Liver (tissue), 9 donors: ENCODE results near the gene EML4. TPM values are rescaled to one million over a fixed set of nuclear protein-coding genes. Genes with fewer than 3 reads are reported as not detected.

ENCODE experiments used
- DNase-seq: peaks from one replicate; pipeline ENCODE4 v3.0.0-alpha.2; 2017; ENCODE audit warnings: low spot score
- H3K27ac ChIP-seq, 2 donors: one replicate each; pipeline ENCODE4 v1.7.0; 2013; ENCODE audit warnings: inconsistent platforms in 2 of 2, low read length in 2 of 2, control low read depth in 1 of 2, low read depth in 1 of 2, mild to moderate bottlenecking in 1 of 2
- H3K27me3 ChIP-seq, 4 donors: one replicate each; pipeline versions ENCODE4 v1.6.1 to v1.7.0; 2013; ENCODE audit warnings: low read length in 3 of 4, inconsistent platforms in 1 of 4, mild to moderate bottlenecking in 1 of 4, moderate library complexity in 1 of 4; ENCODE audit not compliant: control insufficient read depth in 4 of 4, insufficient read depth in 4 of 4
- H3K36me3 ChIP-seq, 4 donors: one replicate each; pipeline versions ENCODE4 v1.6.1 to v1.7.0; 2013; ENCODE audit warnings: low read length in 3 of 4, mild to moderate bottlenecking in 3 of 4, low read depth in 1 of 4, moderate library complexity in 1 of 4; ENCODE audit not compliant: control insufficient read depth in 4 of 4, insufficient read depth in 3 of 4
- H3K4me1 ChIP-seq, 4 donors: one replicate each; pipeline versions ENCODE4 v1.6.1 to v1.7.0; 2013; ENCODE audit warnings: low read length in 3 of 4, mild to moderate bottlenecking in 3 of 4, moderate library complexity in 1 of 4; ENCODE audit not compliant: control insufficient read depth in 4 of 4, insufficient read depth in 4 of 4
- H3K4me3 ChIP-seq, 3 donors: one replicate each; pipeline versions ENCODE4 v1.6.1 to v1.7.0; 2013; ENCODE audit warnings: low read length in 3 of 3, control low read depth in 1 of 3, low read depth in 1 of 3, mild to moderate bottlenecking in 1 of 3
- H3K9ac ChIP-seq, 2 donors: one replicate each; pipeline ENCODE4 v1.7.0; 2013; ENCODE audit warnings: low read length in 2 of 2, mild to moderate bottlenecking in 2 of 2, moderate library complexity in 2 of 2, control low read depth in 1 of 2, low read depth in 1 of 2
- H3K9me3 ChIP-seq, 4 donors: one replicate each; pipeline versions ENCODE4 v1.6.1 to v1.7.0; 2013; ENCODE audit warnings: low read length in 3 of 4; ENCODE audit not compliant: control insufficient read depth in 4 of 4
- CTCF ChIP-seq: fragments of 150-350 bp; IDR thresholded peaks from 2 replicates; pipeline ENCODE4 v1.5.1; 2017; ENCODE audit warnings: improper control_type of control experiment, low read depth, low read length; ENCODE audit not compliant: missing input control
- EGR1 ChIP-seq, 2 donors: IDR thresholded peaks; 2 replicates each; pipeline ENCODE4 v1.6.1; 2016 to 2018; ENCODE audit warnings: antibody characterized with exemption in 2 of 2, low read depth in 2 of 2
- FOXA1 ChIP-seq: IDR thresholded peaks from 2 replicates; pipeline ENCODE4 v1.6.1; 2016; ENCODE audit warnings: antibody characterized with exemption
- GABPA ChIP-seq, 2 donors: IDR thresholded peaks in 1 of 2; conservative IDR thresholded peaks in 1 of 2; 2 replicates each; pipeline ENCODE4 v1.6.1; 2016; ENCODE audit warnings: antibody characterized with exemption in 2 of 2, mild to moderate bottlenecking in 1 of 2, moderate library complexity in 1 of 2
- HNF4A ChIP-seq, 2 donors: conservative IDR thresholded peaks; 2 replicates each; pipeline ENCODE4 v1.6.1; 2016; ENCODE audit warnings: antibody characterized with exemption in 2 of 2, mild to moderate bottlenecking in 2 of 2
- HNF4G ChIP-seq: IDR thresholded peaks from 2 replicates; pipeline ENCODE4 v1.6.1; 2016; ENCODE audit warnings: antibody characterized with exemption
- JUND ChIP-seq, 2 donors: IDR thresholded peaks; 2 replicates each; pipeline ENCODE4 v1.6.1; 2016; ENCODE audit warnings: antibody characterized with exemption in 2 of 2
- MAX ChIP-seq: IDR thresholded peaks from 2 replicates; pipeline ENCODE4 v1.6.1; 2016; ENCODE audit warnings: antibody characterized with exemption
- NR2F2 ChIP-seq: IDR thresholded peaks from 2 replicates; pipeline ENCODE4 v1.6.1; 2016; ENCODE audit warnings: antibody characterized with exemption
- RXRA ChIP-seq, 2 donors: IDR thresholded peaks; 2 replicates each; pipeline ENCODE4 v1.6.1; 2017 to 2018; ENCODE audit warnings: antibody characterized with exemption in 2 of 2, mild to moderate bottlenecking in 1 of 2
- TAF1 ChIP-seq: conservative IDR thresholded peaks from 2 replicates; pipeline ENCODE4 v1.6.1; 2016; ENCODE audit warnings: antibody characterized with exemption, mild to moderate bottlenecking
- YY1 ChIP-seq: IDR thresholded peaks from 2 replicates; pipeline ENCODE4 v1.6.1; 2016; ENCODE audit warnings: antibody characterized with exemption, mild to moderate bottlenecking
- WGBS: extraction: QIAGEN DNeasy Blood & Tissue Kit; methylation state at CpG from one replicate; pipeline ENCODE4 v1.1.7; 2013; 5-methylcytosine and 5-hydroxymethylcytosine counted together
- polyA plus RNA-seq, 2 donors: library from polyadenylated mRNA; stranded (reverse) in 1 of 2; unstranded in 1 of 2; fragments of 200-250 nt in 1 of 2; fragments of >200 nt in 1 of 2; fragmentation: Nextera tagmentation in 1 of 2; extraction: Ambion mirVana in 1 of 2; gene quantifications; one replicate each; pipeline versions ENCODE4 v1.2.1 to v1.2.3, GENCODE V29; 2013 to 2015
- total RNA-seq, 2 donors: library from RNA; depleted of rRNA; stranded (reverse); fragments of >200 nt; gene quantifications; one replicate each; pipeline ENCODE4 v1.2.3, GENCODE V29; 2014
- TF ChIP-seq, protein P1 (sequence below): IDR thresholded peaks from 2 replicates; pipeline ENCODE4 v1.6.1; 2016; ENCODE audit warnings: antibody characterized with exemption
- TF ChIP-seq, protein P2 (sequence below): IDR thresholded peaks from 2 replicates; pipeline ENCODE4 v1.6.1; 2016; ENCODE audit warnings: antibody characterized with exemption
- donor health status: healthy.
- donor health status: healthy.
- donor health status: healthy.
- donor health status: healthy.
- donor health status: healthy.

The EML4 gene
- total and polyA plus RNA-seq, 4 donors, result 12.8 to 49.6 (median 34.8) TPM

- H3K4me1 ChIP-seq, result no peaks in the 10 kb centered on the region
- 83% methylated on average over 3 of the region's 3 CpGs for WGBS
- H3K27me3 ChIP-seq, result no peaks in the 10 kb centered on the region
- H3K27ac ChIP-seq, result no peak overlapping the region
- H3K36me3 ChIP-seq, result no peaks in the 10 kb centered on the region
- no peak for DNase-seq
- TF ChIP-seq NR2F2 (no peak), JUND (IDR thresholded peaks at IDR 0.05) (no peak), CTCF (no peak)
- TF ChIP-seq, protein P1, sequence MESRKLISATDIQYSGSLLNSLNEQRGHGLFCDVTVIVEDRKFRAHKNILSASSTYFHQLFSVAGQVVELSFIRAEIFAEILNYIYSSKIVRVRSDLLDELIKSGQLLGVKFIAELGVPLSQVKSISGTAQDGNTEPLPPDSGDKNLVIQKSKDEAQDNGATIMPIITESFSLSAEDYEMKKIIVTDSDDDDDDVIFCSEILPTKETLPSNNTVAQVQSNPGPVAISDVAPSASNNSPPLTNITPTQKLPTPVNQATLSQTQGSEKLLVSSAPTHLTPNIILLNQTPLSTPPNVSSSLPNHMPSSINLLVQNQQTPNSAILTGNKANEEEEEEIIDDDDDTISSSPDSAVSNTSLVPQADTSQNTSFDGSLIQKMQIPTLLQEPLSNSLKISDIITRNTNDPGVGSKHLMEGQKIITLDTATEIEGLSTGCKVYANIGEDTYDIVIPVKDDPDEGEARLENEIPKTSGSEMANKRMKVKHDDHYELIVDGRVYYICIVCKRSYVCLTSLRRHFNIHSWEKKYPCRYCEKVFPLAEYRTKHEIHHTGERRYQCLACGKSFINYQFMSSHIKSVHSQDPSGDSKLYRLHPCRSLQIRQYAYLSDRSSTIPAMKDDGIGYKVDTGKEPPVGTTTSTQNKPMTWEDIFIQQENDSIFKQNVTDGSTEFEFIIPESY, result no peak
- H3K4me3 ChIP-seq, result no peak overlapping the region
- H3K9me3 ChIP-seq, result no peaks in the 10 kb centered on the region
- no peak overlapping the region for H3K9ac ChIP-seq
These were observed 203.5 kb downstream of the EML4 start for GRCh38 chr2:42372474-42373200.

DNA sequence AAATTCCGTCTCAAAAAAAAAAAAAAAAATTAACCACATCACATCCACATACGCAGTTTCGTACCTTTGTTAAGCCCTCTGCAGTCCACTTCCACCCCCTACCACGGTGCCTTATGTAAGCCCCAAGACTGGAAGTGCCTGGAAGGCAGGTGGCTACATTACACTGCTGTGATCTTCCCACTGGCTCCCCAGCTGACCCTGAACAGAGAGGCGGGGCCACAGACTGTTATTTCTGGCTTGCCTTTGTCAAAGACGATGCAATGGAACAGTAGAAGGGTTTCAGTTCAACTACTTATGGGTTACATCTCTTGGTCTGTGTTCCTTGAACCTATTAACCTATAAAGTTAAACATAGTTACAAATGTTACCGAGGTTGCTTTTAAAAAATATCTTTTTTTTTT is 207.6 kb downstream of the EML4 start:
- Histone ChIP-seq H3K27me3 (no peaks in the 10 kb centered on the region), H3K4me1 (no peaks in the 10 kb centered on the region), H3K4me3 (no peak overlapping the region), H3K9me3 (no peaks in the 10 kb centered on the region), H3K36me3 (no peaks in the 10 kb centered on the region), H3K9ac (no peak overlapping the region), H3K27ac (no peak overlapping the region)
- TF ChIP-seq YY1, result no peak
- TF ChIP-seq, protein P1, result no peak
- no peak for TF ChIP-seq HNF4G
- TF ChIP-seq HNF4A (conservative IDR thresholded peaks at IDR 0.05), result no peak
- TF ChIP-seq TAF1, result no peak
- no peak for TF ChIP-seq FOXA1
- TF ChIP-seq RXRA (IDR thresholded peaks at IDR 0.05), result no peak
- no peak for TF ChIP-seq CTCF
- no peak for TF ChIP-seq MAX
- TF ChIP-seq GABPA (IDR thresholded peaks at IDR 0.05 in 1 of 2, conservative IDR thresholded peaks at IDR 0.05 in 1 of 2), result no peak
- TF ChIP-seq, protein P2, sequence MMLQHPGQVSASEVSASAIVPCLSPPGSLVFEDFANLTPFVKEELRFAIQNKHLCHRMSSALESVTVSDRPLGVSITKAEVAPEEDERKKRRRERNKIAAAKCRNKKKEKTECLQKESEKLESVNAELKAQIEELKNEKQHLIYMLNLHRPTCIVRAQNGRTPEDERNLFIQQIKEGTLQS, result no peak
- no peak for TF ChIP-seq EGR1 (IDR thresholded peaks at IDR 0.05; ENCODE audit: low read depth in 2 of 2)
- WGBS, result 85% methylated on average over 7 of the region's 7 CpGs
- no peak for DNase-seq
